Ishikawa (cell line): Measurements from ENCODE around the gene RAVER2.

ENCODE experiments used
- CEBPB ChIP-seq: IDR thresholded peaks from 2 replicates; pipeline ENCODE4 v1.6.1; 2012
- CREB1 ChIP-seq: IDR thresholded peaks from 2 replicates; pipeline ENCODE4 v1.6.1; 2012; ENCODE audit warnings: low read depth
- EGR1 ChIP-seq: IDR thresholded peaks from 2 replicates; pipeline ENCODE4 v1.6.1; 2012
- EP300 ChIP-seq: IDR thresholded peaks from 2 replicates; pipeline ENCODE4 v1.6.1; 2012; ENCODE audit warnings: borderline replicate concordance
- FOXM1 ChIP-seq: IDR thresholded peaks from 2 replicates; pipeline ENCODE4 v1.6.1; 2012; ENCODE audit warnings: low read depth, borderline replicate concordance
- NFIC ChIP-seq: IDR thresholded peaks from 2 replicates; pipeline ENCODE4 v1.6.1; 2012
- RAD21 ChIP-seq: IDR thresholded peaks from 2 replicates; pipeline ENCODE4 v1.6.1; 2012; ENCODE audit warnings: low read depth
- TAF1 ChIP-seq: IDR thresholded peaks from 2 replicates; pipeline ENCODE4 v1.6.1; 2012; ENCODE audit warnings: low read depth, mild to moderate bottlenecking
- TCF12 ChIP-seq: IDR thresholded peaks from 2 replicates; pipeline ENCODE4 v1.6.1; 2012; ENCODE audit warnings: low read depth
- TEAD4 ChIP-seq: IDR thresholded peaks from 2 replicates; pipeline ENCODE4 v1.6.1; 2012
- YY1 ChIP-seq: IDR thresholded peaks from 2 replicates; pipeline ENCODE4 v1.6.1; 2012; ENCODE audit warnings: low read depth
- ZBTB7A ChIP-seq: IDR thresholded peaks from 2 replicates; pipeline ENCODE4 v1.6.1; 2012; ENCODE audit warnings: low read depth
- TF ChIP-seq, protein P1 (sequence below): IDR thresholded peaks from 2 replicates; pipeline ENCODE4 v1.6.1; 2012
- TF ChIP-seq, protein P2 (sequence below): IDR thresholded peaks from 2 replicates; pipeline ENCODE4 v1.6.1; 2012; ENCODE audit warnings: low read depth, mild to moderate bottlenecking
- TF ChIP-seq, protein P3 (sequence below): IDR thresholded peaks from 2 replicates; pipeline ENCODE4 v1.6.1; 2012

Gene RAVER2

DNA sequence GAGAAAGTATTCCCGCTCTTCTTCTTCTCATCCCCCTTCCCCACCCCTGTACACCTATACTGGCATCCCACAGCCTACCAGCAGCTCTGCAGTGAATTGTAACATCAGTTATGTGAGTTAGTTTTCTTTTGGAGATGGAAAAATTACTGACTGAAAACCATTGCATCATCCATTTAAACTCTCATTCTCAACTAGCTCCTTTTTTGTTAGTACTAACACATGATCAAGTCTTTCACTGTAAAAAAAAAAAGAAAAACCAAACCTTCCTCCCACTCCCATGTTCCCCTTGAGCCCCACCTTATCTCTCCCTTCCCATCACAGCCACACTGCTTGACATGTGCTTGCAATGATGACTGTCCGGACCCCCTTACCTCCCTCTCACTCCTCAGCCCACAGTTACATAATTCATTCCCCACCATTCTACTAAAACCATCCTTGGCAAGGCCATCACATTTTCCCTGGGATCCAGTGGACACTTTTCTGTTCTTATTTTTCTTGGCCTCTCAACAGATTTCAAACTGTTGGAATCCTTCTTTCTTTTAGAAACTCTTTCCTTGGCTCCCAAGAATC, 23.2 kb upstream of the RAVER2 start:
- no peak for TF ChIP-seq CREB1
- no peak for TF ChIP-seq TEAD4
- TF ChIP-seq NFIC, result no peak
- no peak for TF ChIP-seq EP300
- no peak for TF ChIP-seq CEBPB
- TF ChIP-seq FOXM1, result no peak

DNA sequence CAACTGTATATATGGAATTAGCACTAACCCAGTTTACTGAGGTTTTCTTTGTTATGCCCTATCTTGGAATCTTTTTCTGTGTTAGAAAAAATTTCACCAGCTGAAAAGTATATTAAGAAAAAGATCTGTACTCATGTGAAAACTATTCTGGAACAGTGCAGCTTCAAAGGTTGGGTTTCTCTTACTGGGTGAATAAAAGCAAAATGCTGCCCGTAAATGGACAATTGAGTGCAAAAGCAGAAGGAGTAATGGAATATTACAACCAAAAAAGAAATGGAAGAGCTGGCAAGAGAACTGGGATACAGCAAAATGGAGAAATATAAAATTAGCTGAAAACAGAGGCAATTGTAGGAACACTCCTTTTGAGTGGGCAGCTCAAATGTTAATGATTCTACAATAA, 17.0 kb upstream of the RAVER2 start:
- TF ChIP-seq NFIC (no peak), TAF1 (no peak), CREB1 (no peak), TCF12 (no peak), FOXM1 (no peak), ZBTB7A (no peak), CEBPB (no peak)

- TF ChIP-seq, protein P1, sequence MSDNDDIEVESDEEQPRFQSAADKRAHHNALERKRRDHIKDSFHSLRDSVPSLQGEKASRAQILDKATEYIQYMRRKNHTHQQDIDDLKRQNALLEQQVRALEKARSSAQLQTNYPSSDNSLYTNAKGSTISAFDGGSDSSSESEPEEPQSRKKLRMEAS, result no peak
- TF ChIP-seq TCF12 (no peak), YY1 (no peak), TAF1 (no peak), CEBPB (no peak), NFIC (no peak), EGR1 (no peak), CREB1 (no peak), ZBTB7A (no peak), TEAD4 (no peak), EP300 (no peak), RAD21 (no peak)
- TF ChIP-seq, protein P2, sequence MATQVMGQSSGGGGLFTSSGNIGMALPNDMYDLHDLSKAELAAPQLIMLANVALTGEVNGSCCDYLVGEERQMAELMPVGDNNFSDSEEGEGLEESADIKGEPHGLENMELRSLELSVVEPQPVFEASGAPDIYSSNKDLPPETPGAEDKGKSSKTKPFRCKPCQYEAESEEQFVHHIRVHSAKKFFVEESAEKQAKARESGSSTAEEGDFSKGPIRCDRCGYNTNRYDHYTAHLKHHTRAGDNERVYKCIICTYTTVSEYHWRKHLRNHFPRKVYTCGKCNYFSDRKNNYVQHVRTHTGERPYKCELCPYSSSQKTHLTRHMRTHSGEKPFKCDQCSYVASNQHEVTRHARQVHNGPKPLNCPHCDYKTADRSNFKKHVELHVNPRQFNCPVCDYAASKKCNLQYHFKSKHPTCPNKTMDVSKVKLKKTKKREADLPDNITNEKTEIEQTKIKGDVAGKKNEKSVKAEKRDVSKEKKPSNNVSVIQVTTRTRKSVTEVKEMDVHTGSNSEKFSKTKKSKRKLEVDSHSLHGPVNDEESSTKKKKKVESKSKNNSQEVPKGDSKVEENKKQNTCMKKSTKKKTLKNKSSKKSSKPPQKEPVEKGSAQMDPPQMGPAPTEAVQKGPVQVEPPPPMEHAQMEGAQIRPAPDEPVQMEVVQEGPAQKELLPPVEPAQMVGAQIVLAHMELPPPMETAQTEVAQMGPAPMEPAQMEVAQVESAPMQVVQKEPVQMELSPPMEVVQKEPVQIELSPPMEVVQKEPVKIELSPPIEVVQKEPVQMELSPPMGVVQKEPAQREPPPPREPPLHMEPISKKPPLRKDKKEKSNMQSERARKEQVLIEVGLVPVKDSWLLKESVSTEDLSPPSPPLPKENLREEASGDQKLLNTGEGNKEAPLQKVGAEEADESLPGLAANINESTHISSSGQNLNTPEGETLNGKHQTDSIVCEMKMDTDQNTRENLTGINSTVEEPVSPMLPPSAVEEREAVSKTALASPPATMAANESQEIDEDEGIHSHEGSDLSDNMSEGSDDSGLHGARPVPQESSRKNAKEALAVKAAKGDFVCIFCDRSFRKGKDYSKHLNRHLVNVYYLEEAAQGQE, result no peak
- TF ChIP-seq, protein P3, sequence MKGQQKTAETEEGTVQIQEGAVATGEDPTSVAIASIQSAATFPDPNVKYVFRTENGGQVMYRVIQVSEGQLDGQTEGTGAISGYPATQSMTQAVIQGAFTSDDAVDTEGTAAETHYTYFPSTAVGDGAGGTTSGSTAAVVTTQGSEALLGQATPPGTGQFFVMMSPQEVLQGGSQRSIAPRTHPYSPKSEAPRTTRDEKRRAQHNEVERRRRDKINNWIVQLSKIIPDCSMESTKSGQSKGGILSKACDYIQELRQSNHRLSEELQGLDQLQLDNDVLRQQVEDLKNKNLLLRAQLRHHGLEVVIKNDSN, result no peak
These were observed 11.1 kb upstream of the RAVER2 start for GRCh38 chr1:64733581-64734286.

DNA sequence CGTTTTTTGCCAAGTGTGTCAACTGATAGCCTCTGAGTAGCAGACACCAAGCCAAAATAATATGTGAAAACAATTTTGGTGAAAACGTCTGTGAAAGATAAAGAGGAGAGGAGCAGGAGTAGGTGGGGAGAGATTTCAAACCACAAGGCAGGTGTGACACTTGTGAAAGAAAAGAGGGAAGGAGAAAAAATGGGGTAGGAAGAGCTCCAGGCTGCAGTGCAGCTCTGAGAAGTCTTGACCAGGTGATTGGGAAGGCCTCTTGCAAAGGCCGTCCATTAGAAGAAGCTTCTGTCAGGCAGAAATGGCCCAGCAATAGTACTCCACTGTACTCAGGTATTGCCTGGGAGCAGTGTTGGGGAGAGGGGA, 10.6 kb upstream of the RAVER2 start:
- TF ChIP-seq, protein P3, result no peak
- TF ChIP-seq EGR1, result no peak

DNA sequence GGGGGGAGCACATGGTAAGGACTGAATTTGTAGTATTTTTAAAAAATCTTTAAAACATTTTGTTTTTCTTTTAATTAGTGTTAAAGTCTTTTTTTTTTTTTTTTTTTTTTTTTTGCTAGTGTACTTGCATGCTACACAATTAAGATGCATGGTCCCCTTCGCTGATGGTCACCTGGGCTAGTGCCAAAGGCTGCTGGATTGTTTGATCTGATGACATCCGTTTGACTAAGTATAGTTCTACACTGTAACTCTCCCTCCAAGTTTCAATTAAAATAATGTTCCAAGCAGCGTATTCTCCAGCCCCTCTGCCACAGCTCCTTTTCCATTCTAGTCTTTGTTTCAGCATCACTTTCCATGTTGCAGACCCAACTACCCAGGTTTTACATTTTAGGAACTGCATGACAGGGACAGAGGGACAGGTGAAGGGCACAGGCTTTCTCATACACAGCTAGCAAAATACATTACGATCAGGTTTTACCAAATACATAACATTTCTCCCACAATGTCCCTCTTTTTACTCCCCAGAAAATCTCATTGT, 852 bp upstream of the RAVER2 start:
- TF ChIP-seq, protein P2, result no peak
- no peak for TF ChIP-seq NFIC
- TF ChIP-seq ZBTB7A, result no peak
- TF ChIP-seq EGR1, result no peak
- TF ChIP-seq TCF12, result no peak
- TF ChIP-seq RAD21, result no peak
- no peak for TF ChIP-seq YY1
- no peak for TF ChIP-seq FOXM1
- no peak for TF ChIP-seq TAF1
- no peak for TF ChIP-seq TEAD4
- no peak for TF ChIP-seq CREB1
- no peak for TF ChIP-seq CEBPB
- no peak for TF ChIP-seq EP300

DNA sequence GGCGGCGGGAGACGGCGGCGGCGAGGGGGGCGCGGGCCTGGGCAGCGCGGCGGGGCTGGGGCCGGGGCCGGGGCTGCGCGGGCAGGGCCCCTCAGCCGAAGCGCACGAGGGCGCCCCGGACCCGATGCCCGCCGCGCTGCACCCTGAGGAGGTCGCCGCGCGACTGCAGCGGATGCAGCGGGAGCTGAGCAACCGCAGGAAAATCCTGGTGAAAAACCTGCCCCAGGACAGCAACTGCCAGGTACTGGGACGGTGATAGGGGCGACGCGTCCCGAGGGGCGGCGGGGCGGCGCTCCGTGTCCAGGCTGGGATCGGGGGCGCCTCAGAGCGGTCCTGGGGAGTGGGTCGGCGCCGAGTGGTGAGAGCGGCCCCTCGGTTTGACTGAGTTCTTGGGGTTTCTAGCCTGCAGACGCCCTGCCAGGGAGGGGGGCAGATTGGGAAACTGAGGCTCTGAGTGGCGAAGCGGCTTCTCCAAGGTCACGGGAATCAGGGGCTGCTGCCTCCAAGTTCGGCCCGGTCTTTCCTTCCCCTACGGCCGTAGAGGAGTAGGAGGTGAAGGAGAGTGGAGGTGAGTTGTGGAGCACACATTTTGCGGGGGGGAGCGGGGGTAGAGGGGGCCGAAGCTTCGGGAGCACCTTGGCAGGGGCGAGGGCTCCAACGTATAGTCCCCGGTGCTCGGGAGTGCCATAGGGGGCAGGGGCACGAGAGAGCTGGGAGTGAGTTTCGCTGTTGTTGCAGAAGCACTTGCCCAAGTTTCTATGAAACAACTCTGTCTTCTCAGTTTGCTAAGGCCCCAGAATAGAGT, 508 bp downstream of the RAVER2 start:
- TF ChIP-seq TAF1 (0 out of 2 replicates have a peak, but pooled peaks have one; percentile 8), NFIC (no peak), CEBPB (no peak), YY1 (no peak), TCF12 (no peak; the same call in 1 of the 2 replicates), FOXM1 (no peak), EP300 (no peak), EGR1 (no peak), ZBTB7A (0 out of 2 replicates have a peak, but pooled peaks have one; percentile 71)
- TF ChIP-seq, protein P3, result no peak
